ENCODE results near the gene ODAD2.

ODAD2 gene

GRCh38 chr10:27819781-27820531, 178.9 kb downstream of the ODAD2 start:
- Histone ChIP-seq H2AK5ac (ENCODE audit: low read length) (no peak overlapping the region), H3K9ac (ENCODE audit: low read length) (no peak overlapping the region), H3K23ac (ENCODE audit: low read length) (no peak overlapping the region), H3K4me2 (ENCODE audit: low read length) (no peak overlapping the region), H4K5ac (ENCODE audit: low read length) (no peak overlapping the region), H2BK5ac (ENCODE audit: low read length) (no peak overlapping the region), H2BK120ac (ENCODE audit: low read depth, low read length) (no peak overlapping the region), H3K79me2 (ENCODE audit: control insufficient read depth, insufficient read depth, low read length) (no peaks in the 10 kb centered on the region), H3K4me1 (ENCODE audit: control insufficient read depth, low read depth, low read length) (peaks cover 2% of the 10 kb centered on the region), H3K27me3 (ENCODE audit: insufficient read depth, low read length, poor library complexity) (no peaks in the 10 kb centered on the region), H3K18ac (ENCODE audit: low read length) (no peak overlapping the region), H4K8ac (ENCODE audit: low read depth, low read length) (no peak overlapping the region), H3K27ac (ENCODE audit: low read depth, low read length) (no peak overlapping the region), H3K79me1 (ENCODE audit: low read length) (no peaks in the 10 kb centered on the region), H3K4ac (ENCODE audit: low read depth, low read length) (no peak overlapping the region), H3K56ac (ENCODE audit: low read length) (no peak overlapping the region), H2BK15ac (replicated peaks; ENCODE audit: low read depth) (no peak overlapping the region), H3K36me3 (ENCODE audit: control insufficient read depth, insufficient read depth, low read length) (no peaks in the 10 kb centered on the region), H3K4me3 (ENCODE audit: low read length) (no peak overlapping the region)
- WGBS (ENCODE audit: extremely low coverage, insufficient coverage, low lambda C conversion rate), result no CpG with 5 or more reads among the region's 9 CpGs
- no peak for DNase-seq

DNA sequence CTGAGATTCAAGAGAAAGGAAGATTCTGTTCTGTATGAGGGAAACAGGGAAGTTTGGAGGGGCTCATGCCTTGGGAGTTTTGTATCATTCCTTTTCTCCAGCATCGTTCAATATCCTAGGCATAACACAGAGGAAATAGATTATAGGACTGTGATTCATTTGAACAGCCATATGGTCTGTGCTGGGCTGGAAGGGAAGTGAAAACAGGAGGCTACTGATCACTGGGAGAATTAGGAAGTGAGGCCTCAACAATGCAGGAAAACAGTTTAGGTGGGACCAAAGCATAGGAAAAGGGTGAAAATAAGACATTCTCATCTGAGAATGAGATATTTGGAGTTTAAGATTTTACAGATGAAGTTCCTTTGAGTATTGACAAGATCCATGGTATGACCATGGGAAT, 182.6 kb downstream of the ODAD2 start:
- Histone ChIP-seq H3K4me1 (ENCODE audit: control insufficient read depth, low read depth, low read length) (no peaks in the 10 kb centered on the region), H2AK5ac (ENCODE audit: low read length) (no peak overlapping the region), H2BK15ac (replicated peaks; ENCODE audit: low read depth) (no peak overlapping the region), H3K4me2 (ENCODE audit: low read length) (no peak overlapping the region), H2BK120ac (ENCODE audit: low read depth, low read length) (no peak overlapping the region), H4K8ac (ENCODE audit: low read depth, low read length) (no peak overlapping the region), H3K36me3 (ENCODE audit: control insufficient read depth, insufficient read depth, low read length) (no peaks in the 10 kb centered on the region), H3K27me3 (ENCODE audit: insufficient read depth, low read length, poor library complexity) (no peaks in the 10 kb centered on the region), H2BK5ac (ENCODE audit: low read length) (no peak overlapping the region), H3K4ac (ENCODE audit: low read depth, low read length) (no peak overlapping the region), H3K9ac (ENCODE audit: low read length) (no peak overlapping the region), H3K23ac (ENCODE audit: low read length) (no peak overlapping the region), H3K56ac (ENCODE audit: low read length) (no peak overlapping the region), H3K18ac (ENCODE audit: low read length) (no peak overlapping the region), H3K4me3 (ENCODE audit: low read length) (no peak overlapping the region), H3K79me1 (ENCODE audit: low read length) (no peaks in the 10 kb centered on the region), H3K79me2 (ENCODE audit: control insufficient read depth, insufficient read depth, low read length) (no peaks in the 10 kb centered on the region), H4K5ac (ENCODE audit: low read length) (no peak overlapping the region), H3K27ac (ENCODE audit: low read depth, low read length) (no peak overlapping the region)
- no CpG with 5 or more reads among the region's 1 CpG for WGBS (ENCODE audit: extremely low coverage, insufficient coverage, low lambda C conversion rate)
- DNase-seq, result no peak

DNA sequence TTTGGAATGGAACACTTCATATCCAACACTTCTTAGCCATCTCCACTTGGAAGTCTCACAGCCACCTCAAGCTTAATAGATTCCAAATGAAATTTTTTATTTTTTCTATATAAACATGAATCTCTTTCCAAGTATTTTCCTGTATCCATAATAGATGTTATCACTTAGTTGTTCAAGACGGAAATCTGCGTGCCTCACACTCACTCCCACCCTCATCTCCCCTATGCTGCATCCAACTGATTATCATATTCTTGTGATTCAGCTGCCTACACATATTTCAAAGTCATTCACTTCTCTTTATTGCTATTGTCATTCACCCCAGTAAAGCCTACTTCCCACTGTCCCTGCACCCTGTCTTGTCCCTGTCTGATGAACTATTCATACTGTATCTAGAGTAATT, 183.0 kb downstream of the ODAD2 start:
- no peak overlapping the region for H2AK5ac ChIP-seq (ENCODE audit: low read length)
- WGBS (ENCODE audit: extremely low coverage, insufficient coverage, low lambda C conversion rate), result no CpG with 5 or more reads among the region's 2 CpGs
- no peak overlapping the region for H3K23ac ChIP-seq (ENCODE audit: low read length)
- H3K27ac ChIP-seq (ENCODE audit: low read depth, low read length), result no peak overlapping the region
- H2BK15ac ChIP-seq (replicated peaks; ENCODE audit: low read depth), result no peak overlapping the region
- no peak overlapping the region for H3K18ac ChIP-seq (ENCODE audit: low read length)
- H4K8ac ChIP-seq (ENCODE audit: low read depth, low read length), result no peak overlapping the region
- H2BK120ac ChIP-seq (ENCODE audit: low read depth, low read length), result no peak overlapping the region
- H3K9ac ChIP-seq (ENCODE audit: low read length), result no peak overlapping the region
- H3K27me3 ChIP-seq (ENCODE audit: insufficient read depth, low read length, poor library complexity), result no peaks in the 10 kb centered on the region
- H3K4me2 ChIP-seq (ENCODE audit: low read length), result no peak overlapping the region
- H2BK5ac ChIP-seq (ENCODE audit: low read length), result no peak overlapping the region
- no peak overlapping the region for H3K4me3 ChIP-seq (ENCODE audit: low read length)
- H3K4ac ChIP-seq (ENCODE audit: low read depth, low read length), result no peak overlapping the region
- DNase-seq, result no peak
- no peaks in the 10 kb centered on the region for H3K36me3 ChIP-seq (ENCODE audit: control insufficient read depth, insufficient read depth, low read length)
- H3K56ac ChIP-seq (ENCODE audit: low read length), result no peak overlapping the region
- no peaks in the 10 kb centered on the region for H3K79me1 ChIP-seq (ENCODE audit: low read length)
- H4K5ac ChIP-seq (ENCODE audit: low read length), result no peak overlapping the region
- H3K4me1 ChIP-seq (ENCODE audit: control insufficient read depth, low read depth, low read length), result no peaks in the 10 kb centered on the region
- no peaks in the 10 kb centered on the region for H3K79me2 ChIP-seq (ENCODE audit: control insufficient read depth, insufficient read depth, low read length)

GRCh38 chr10:27815261-27815660, 183.6 kb downstream of the ODAD2 start:
- WGBS (ENCODE audit: extremely low coverage, insufficient coverage, low lambda C conversion rate), result 100% methylated on average over 1 of the region's 3 CpGs
- Histone ChIP-seq H2AK5ac (ENCODE audit: low read length) (no peak overlapping the region), H3K79me1 (ENCODE audit: low read length) (no peaks in the 10 kb centered on the region), H3K27ac (ENCODE audit: low read depth, low read length) (no peak overlapping the region), H3K56ac (ENCODE audit: low read length) (no peak overlapping the region), H3K4me3 (ENCODE audit: low read length) (no peak overlapping the region), H4K8ac (ENCODE audit: low read depth, low read length) (no peak overlapping the region), H3K27me3 (ENCODE audit: insufficient read depth, low read length, poor library complexity) (no peaks in the 10 kb centered on the region), H3K79me2 (ENCODE audit: control insufficient read depth, insufficient read depth, low read length) (no peaks in the 10 kb centered on the region), H3K9ac (ENCODE audit: low read length) (no peak overlapping the region), H4K5ac (ENCODE audit: low read length) (no peak overlapping the region), H2BK5ac (ENCODE audit: low read length) (no peak overlapping the region), H3K36me3 (ENCODE audit: control insufficient read depth, insufficient read depth, low read length) (no peaks in the 10 kb centered on the region), H2BK120ac (ENCODE audit: low read depth, low read length) (no peak overlapping the region), H3K4me1 (ENCODE audit: control insufficient read depth, low read depth, low read length) (no peaks in the 10 kb centered on the region), H3K4me2 (ENCODE audit: low read length) (no peak overlapping the region), H3K4ac (ENCODE audit: low read depth, low read length) (no peak overlapping the region), H2BK15ac (replicated peaks; ENCODE audit: low read depth) (no peak overlapping the region), H3K18ac (ENCODE audit: low read length) (no peak overlapping the region), H3K23ac (ENCODE audit: low read length) (no peak overlapping the region)
- no peak for DNase-seq

GRCh38 chr10:27805180-27805579, 193.7 kb downstream of the ODAD2 start:
- no peaks in the 10 kb centered on the region for H3K79me2 ChIP-seq (ENCODE audit: control insufficient read depth, insufficient read depth, low read length)
- H3K18ac ChIP-seq (ENCODE audit: low read length), result no peak overlapping the region
- no peak overlapping the region for H3K9ac ChIP-seq (ENCODE audit: low read length)
- no peak overlapping the region for H3K4ac ChIP-seq (ENCODE audit: low read depth, low read length)
- no peak overlapping the region for H2BK5ac ChIP-seq (ENCODE audit: low read length)
- H3K36me3 ChIP-seq (ENCODE audit: control insufficient read depth, insufficient read depth, low read length), result no peaks in the 10 kb centered on the region
- no CpG with 5 or more reads among the region's 4 CpGs for WGBS (ENCODE audit: extremely low coverage, insufficient coverage, low lambda C conversion rate)
- no peak overlapping the region for H3K56ac ChIP-seq (ENCODE audit: low read length)
- no peak overlapping the region for H3K4me3 ChIP-seq (ENCODE audit: low read length)
- H3K4me1 ChIP-seq (ENCODE audit: control insufficient read depth, low read depth, low read length), result no peaks in the 10 kb centered on the region
- no peak overlapping the region for H3K27ac ChIP-seq (ENCODE audit: low read depth, low read length)
- DNase-seq, result no peak
- no peak overlapping the region for H2AK5ac ChIP-seq (ENCODE audit: low read length)
- H4K5ac ChIP-seq (ENCODE audit: low read length), result no peak overlapping the region
- H3K23ac ChIP-seq (ENCODE audit: low read length), result no peak overlapping the region
- no peaks in the 10 kb centered on the region for H3K27me3 ChIP-seq (ENCODE audit: insufficient read depth, low read length, poor library complexity)
- H2BK15ac ChIP-seq (replicated peaks; ENCODE audit: low read depth), result no peak overlapping the region
- no peaks in the 10 kb centered on the region for H3K79me1 ChIP-seq (ENCODE audit: low read length)
- H3K4me2 ChIP-seq (ENCODE audit: low read length), result no peak overlapping the region
- H2BK120ac ChIP-seq (ENCODE audit: low read depth, low read length), result no peak overlapping the region
- no peak overlapping the region for H4K8ac ChIP-seq (ENCODE audit: low read depth, low read length)

DNA sequence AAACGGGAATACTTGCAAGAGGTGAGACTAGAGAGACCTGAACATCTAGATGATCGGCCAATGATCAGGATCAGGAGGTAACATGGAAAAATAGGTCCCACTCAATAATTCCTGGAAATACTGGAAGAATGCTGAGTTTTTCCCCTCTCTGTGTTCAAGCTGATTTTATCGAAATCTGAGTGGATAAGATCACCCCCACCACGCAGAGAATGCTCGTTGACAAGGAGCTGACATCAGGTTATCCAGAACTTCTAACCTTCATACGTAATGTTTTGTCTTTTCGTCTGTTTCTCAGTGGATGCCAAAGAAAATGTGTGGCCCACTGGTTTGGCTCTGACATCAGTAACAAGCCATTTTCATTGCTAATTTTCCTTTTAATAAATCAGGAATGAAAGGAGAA, 194.7 kb downstream of the ODAD2 start:
- no peak overlapping the region for H3K4ac ChIP-seq (ENCODE audit: low read depth, low read length)
- H3K23ac ChIP-seq (ENCODE audit: low read length), result no peak overlapping the region
- no peaks in the 10 kb centered on the region for H3K4me1 ChIP-seq (ENCODE audit: control insufficient read depth, low read depth, low read length)
- H2BK15ac ChIP-seq (replicated peaks; ENCODE audit: low read depth), result no peak overlapping the region
- no CpG with 5 or more reads among the region's 7 CpGs for whole genome bisulfite sequencing (ENCODE audit: extremely low coverage, insufficient coverage, low lambda C conversion rate)
- H2BK120ac ChIP-seq (ENCODE audit: low read depth, low read length), result no peak overlapping the region
- DNase-seq, result no peak
- no peak overlapping the region for H2AK5ac ChIP-seq (ENCODE audit: low read length)
- H2BK5ac ChIP-seq (ENCODE audit: low read length), result no peak overlapping the region
- no peaks in the 10 kb centered on the region for H3K27me3 ChIP-seq (ENCODE audit: insufficient read depth, low read length, poor library complexity)
- no peaks in the 10 kb centered on the region for H3K36me3 ChIP-seq (ENCODE audit: control insufficient read depth, insufficient read depth, low read length)
- no peak overlapping the region for H3K4me2 ChIP-seq (ENCODE audit: low read length)
- no peaks in the 10 kb centered on the region for H3K79me1 ChIP-seq (ENCODE audit: low read length)
- H3K56ac ChIP-seq (ENCODE audit: low read length), result no peak overlapping the region
- no peak overlapping the region for H4K5ac ChIP-seq (ENCODE audit: low read length)
- H3K9ac ChIP-seq (ENCODE audit: low read length), result no peak overlapping the region
- H3K18ac ChIP-seq (ENCODE audit: low read length), result no peak overlapping the region
- no peak overlapping the region for H4K8ac ChIP-seq (ENCODE audit: low read depth, low read length)
- no peak overlapping the region for H3K4me3 ChIP-seq (ENCODE audit: low read length)
- no peak overlapping the region for H3K27ac ChIP-seq (ENCODE audit: low read depth, low read length)
- no peaks in the 10 kb centered on the region for H3K79me2 ChIP-seq (ENCODE audit: control insufficient read depth, insufficient read depth, low read length)

Measured in mesendoderm (in vitro differentiated cells).